T-helper 1 cell (primary cell): ENCODE results near the gene GCFC2.

Experiments
- DNase-seq, 5 donors: peaks; one replicate each; pipeline ENCODE4 v3.0.0-alpha.2; 2012 to 2020

Gene GCFC2

GRCh38 chr2:75622500-75622899, 88.2 kb downstream of the GCFC2 start:
- no peak for DNase-seq

GRCh38 chr2:75621228-75621627, 89.5 kb downstream of the GCFC2 start:
- no peak for DNase-seq

- no peak for DNase-seq
Measured at GRCh38 chr2:75619956-75620740, 90.6 kb downstream of the GCFC2 start.

GRCh38 chr2:75616933-75617332, 93.8 kb downstream of the GCFC2 start:
- DNase-seq: no peak

- no peak for DNase-seq
Measured at GRCh38 chr2:75616406-75616805, 94.3 kb downstream of the GCFC2 start.

GRCh38 chr2:75614162-75614651, 96.5 kb downstream of the GCFC2 start:
- DNase-seq: no peak

- DNase-seq: no peak
Measured at GRCh38 chr2:75612862-75613243, 97.9 kb downstream of the GCFC2 start.
